OCI-LY7 (cell line): ENCODE measurements around the gene AGER. TPM values are rescaled to one million over a fixed set of nuclear protein-coding genes. Genes with fewer than 3 reads are reported as not detected.
"Not testable (repeated sequence)": the region's sequence is repeated elsewhere in the genome, so short reads cannot be mapped to it uniquely, and the experiment has no call there.

Experiments used
- BruUV-seq: library from RNA; stranded (reverse); fragments of 400-500 nt; replicated peaks from 2 replicates; lab custom pipeline; 2021; lab: Mats Ljungman, UMichigan
- CTCF ChIA-PET: fragments of 300-600 bp; sonication (Branson Sonifier 250); formaldehyde crosslinking; loops from one replicate; lab custom pipeline; 2022; ENCODE audit warnings: antibody characterized with exemption; ENCODE audit not compliant: unreplicated experiment; lab: Charles Lee
- POLR2A ChIA-PET: fragments of 300-600 bp; sonication (Branson Sonifier 250); formaldehyde crosslinking; loops from one replicate; lab custom pipeline; 2022; ENCODE audit warnings: antibody characterized with exemption; lab: Charles Lee
- DNase-seq: peaks from one replicate; pipeline ENCODE4 v3.0.0-alpha.2; 2015; ENCODE audit warnings: low spot score
- H2AFZ ChIP-seq: fragments of 200-600 bp; sonication (generic), shearing (Covaris generic); 2 replicates; pipeline ENCODE4 v1.6.1; 2014; ENCODE audit warnings: mild to moderate bottlenecking, antibody characterized with exemption, low read length, moderate library complexity
- H3K27ac ChIP-seq: fragments of 200-600 bp; sonication (generic); 2 replicates; pipeline ENCODE4 v1.5.1; 2014; ENCODE audit warnings: mixed run types, low read depth, mild to moderate bottlenecking, moderate library complexity, low read length, inconsistent platforms; ENCODE audit not compliant: poor library complexity, severe bottlenecking
- H3K36me3 ChIP-seq: fragments of 200-600 bp; sonication (generic); 2 replicates; pipeline ENCODE4 v1.6.1; 2014; ENCODE audit warnings: mild to moderate bottlenecking, antibody characterized with exemption, low read length, moderate library complexity, mixed read lengths; ENCODE audit not compliant: insufficient read depth
- H3K4me1 ChIP-seq: fragments of 200-600 bp; sonication (generic); 2 replicates; pipeline ENCODE4 v1.5.1; 2014; ENCODE audit warnings: mild to moderate bottlenecking, low read length; ENCODE audit not compliant: insufficient read depth, poor library complexity, severe bottlenecking
- H3K4me2 ChIP-seq: fragments of 200-600 bp; sonication (generic); 2 replicates; pipeline ENCODE4 v1.6.1; 2014; ENCODE audit warnings: mild to moderate bottlenecking, low read length
- H3K4me3 ChIP-seq: fragments of 200-600 bp; sonication (generic); 2 replicates; pipeline ENCODE4 v1.5.1; 2014; ENCODE audit warnings: mild to moderate bottlenecking, low read depth, low read length; ENCODE audit not compliant: poor library complexity, severe bottlenecking
- H3K79me2 ChIP-seq: fragments of 200-600 bp; sonication (generic); 2 replicates; pipeline ENCODE4 v1.6.1; 2016; ENCODE audit warnings: low read depth, mild to moderate bottlenecking, low read length, moderate library complexity, mixed read lengths; ENCODE audit not compliant: insufficient read depth
- H3K9me2 ChIP-seq: fragments of 200-600 bp; sonication (generic); 2 replicates; pipeline ENCODE4 v1.6.1; 2016; ENCODE audit warnings: mild to moderate bottlenecking, low read length, mixed read lengths; ENCODE audit not compliant: insufficient read depth
- H3K9me3 ChIP-seq: fragments of 200-600 bp; sonication (generic); 2 replicates; pipeline ENCODE4 v1.6.1; 2014; ENCODE audit warnings: mild to moderate bottlenecking, mixed run types, low read length, mixed read lengths
- H4K20me1 ChIP-seq: fragments of 200-600 bp; sonication (generic); 2 replicates; pipeline ENCODE4 v1.6.1; 2014; ENCODE audit warnings: mild to moderate bottlenecking, antibody characterized with exemption, low read length, moderate library complexity, mixed read lengths; ENCODE audit not compliant: insufficient read depth
- CTCF ChIP-seq: fragments of 200-600 bp; sonication (generic); conservative IDR thresholded peaks from 2 replicates; pipeline ENCODE4 v1.5.1; 2014; ENCODE audit warnings: mild to moderate bottlenecking, antibody characterized with exemption, low read length, moderate library complexity, mixed read lengths
- EZH2phosphoT487 ChIP-seq: fragments of 200-600 bp; sonication (generic); IDR thresholded peaks from 2 replicates; pipeline ENCODE4 v1.6.1; 2018; ENCODE audit warnings: low read depth, borderline replicate concordance, mild to moderate bottlenecking, mixed run types, antibody characterized with exemption, low read length, moderate library complexity, mixed read lengths
- intact Hi-C: fragments of 100-400 bp; cut with micrococcal nuclease; formaldehyde crosslinking; loops from one replicate; pipeline ENCODE4 v1.10.0; 2022; ENCODE audit not compliant: unreplicated experiment
- total RNA-seq, 2 experiments: library from RNA; depleted of rRNA in 1 of 2; stranded (reverse); fragments of >200 nt in 1 of 2; shearing (Covaris generic) in 1 of 2; gene quantifications; 2 replicates each; pipeline ENCODE4 v1.2.3, GENCODE V29; 2014 to 2022

The AGER gene
- total RNA-seq, 2 experiments from 2014 or later, result 6.7 to 26.9 TPM

DNA sequence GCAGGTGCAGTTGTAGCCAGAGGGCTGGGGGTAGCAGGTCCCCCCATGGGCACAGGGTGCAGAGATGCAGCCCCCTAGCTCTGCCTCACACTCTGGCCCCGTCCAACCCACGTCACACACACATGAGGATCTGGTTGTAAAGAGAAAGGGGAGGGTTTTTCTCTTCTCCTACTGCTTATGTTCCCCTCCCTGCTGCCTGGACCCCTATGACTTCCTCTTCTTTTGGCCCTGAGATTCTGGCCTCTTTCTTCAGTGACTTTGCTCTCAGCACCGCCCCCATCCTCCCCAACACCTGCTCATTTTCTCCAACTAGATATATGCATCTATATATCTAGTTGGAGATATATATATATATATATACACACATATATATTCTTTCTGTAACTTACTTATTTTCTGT lies 30.1 kb upstream of the AGER start:
- H4K20me1 ChIP-seq, result no peaks in the 10 kb centered on the region
- no peak overlapping the region for H3K4me2 ChIP-seq
- CTCF ChIA-PET, result no interaction called here
- intact Hi-C loops, result no loop called here
- H3K79me2 ChIP-seq, result no peaks in the 10 kb centered on the region
- no peaks in the 10 kb centered on the region for H3K36me3 ChIP-seq
- POLR2A ChIA-PET, result interaction anchor here (0.8 kb wide), 1 partner anchor 9 kb away, joined by 4 read pairs; no protein-coding TSS in a partner anchor
- peaks cover 8% of the 10 kb centered on the region for H3K4me1 ChIP-seq
- peak; percentile 32 for DNase-seq
- H2AFZ ChIP-seq, result no peak overlapping the region
- H3K9me3 ChIP-seq, result no peaks in the 10 kb centered on the region
- no peaks in the 10 kb centered on the region for H3K9me2 ChIP-seq
- no TSS peak for BruUV-seq
- no peak overlapping the region for H3K27ac ChIP-seq
- H3K4me3 ChIP-seq, result no peak overlapping the region
- TF ChIP-seq EZH2phosphoT487, result no peak
- TF ChIP-seq CTCF, result no peak

DNA sequence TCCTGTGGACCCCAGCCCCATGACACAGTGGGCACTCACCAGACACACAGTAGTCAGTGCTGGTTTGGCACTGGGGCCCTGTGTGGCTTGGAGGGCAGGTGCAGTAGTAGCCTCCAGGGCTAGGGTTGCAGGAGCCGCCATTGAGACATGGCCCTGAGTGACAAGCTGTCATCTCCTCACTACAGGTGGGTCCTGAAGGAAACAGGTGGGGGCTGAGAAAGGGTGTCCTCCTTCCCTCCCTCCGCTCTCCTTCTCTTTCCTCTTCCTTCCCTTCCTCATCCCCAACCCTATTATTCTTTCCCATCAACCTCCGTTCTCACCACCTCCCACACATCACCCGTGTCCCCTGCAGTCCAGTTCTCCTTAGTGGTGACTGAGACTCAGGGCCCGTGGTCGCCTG lies 29.6 kb upstream of the AGER start:
- no peaks in the 10 kb centered on the region for H3K9me3 ChIP-seq
- TF ChIP-seq EZH2phosphoT487, result no peak
- TF ChIP-seq CTCF, result no peak
- no peak overlapping the region for H3K4me2 ChIP-seq
- no peaks in the 10 kb centered on the region for H3K36me3 ChIP-seq
- ChIA-PET CTCF (no interaction called here), POLR2A (no interaction called here)
- H4K20me1 ChIP-seq, result no peaks in the 10 kb centered on the region
- peaks cover 8% of the 10 kb centered on the region for H3K4me1 ChIP-seq
- BruUV-seq, result no TSS peak
- DNase-seq, result no peak
- H3K4me3 ChIP-seq, result no peak overlapping the region
- H3K79me2 ChIP-seq, result no peaks in the 10 kb centered on the region
- H3K27ac ChIP-seq, result no peak overlapping the region
- H2AFZ ChIP-seq, result no peak overlapping the region
- H3K9me2 ChIP-seq, result no peaks in the 10 kb centered on the region
- intact Hi-C loops, result no loop called here

GRCh38 chr6:32212076-32212760 lies 28.2 kb upstream of the AGER start:
- no peak overlapping the region for H2AFZ ChIP-seq
- H3K4me2 ChIP-seq, result no peak overlapping the region
- ChIA-PET CTCF (no interaction called here), POLR2A (no interaction called here)
- no peaks in the 10 kb centered on the region for H3K9me2 ChIP-seq
- no peak overlapping the region for H3K4me3 ChIP-seq
- H3K27ac ChIP-seq, result no peak overlapping the region
- DNase-seq, result no peak
- no peaks in the 10 kb centered on the region for H4K20me1 ChIP-seq
- TF ChIP-seq EZH2phosphoT487 (no peak), CTCF (no peak)
- no peaks in the 10 kb centered on the region for H3K79me2 ChIP-seq
- intact Hi-C loops, result no loop called here
- H3K36me3 ChIP-seq, result no peaks in the 10 kb centered on the region
- no peaks in the 10 kb centered on the region for H3K9me3 ChIP-seq
- no TSS peak for BruUV-seq
- peaks cover 2% of the 10 kb centered on the region for H3K4me1 ChIP-seq

GRCh38 chr6:32211432-32211831 lies 27.4 kb upstream of the AGER start:
- BruUV-seq, H2AFZ ChIP-seq, DNase-seq, H3K79me2 ChIP-seq, H3K4me3 ChIP-seq, H3K27ac ChIP-seq, POLR2A ChIA-PET, H3K4me1 ChIP-seq, H3K4me2 ChIP-seq, H3K9me3 ChIP-seq, CTCF ChIA-PET, intact Hi-C loops, H4K20me1 ChIP-seq, H3K9me2 ChIP-seq, H3K36me3 ChIP-seq: not testable (repeated sequence)
